ENCODE results near the gene MRPS15.
"Not testable (repeated sequence)": the region's sequence is repeated elsewhere in the genome, so short reads cannot be mapped to it uniquely, and the experiment has no call there.

Gene MRPS15

GRCh38 chr1:36506276-36506920 is 42.2 kb upstream of the MRPS15 start:
- H3K4me3 ChIP-seq (ENCODE audit: low read depth, low read length): no peak overlapping the region
- TF ChIP-seq, protein P1, sequence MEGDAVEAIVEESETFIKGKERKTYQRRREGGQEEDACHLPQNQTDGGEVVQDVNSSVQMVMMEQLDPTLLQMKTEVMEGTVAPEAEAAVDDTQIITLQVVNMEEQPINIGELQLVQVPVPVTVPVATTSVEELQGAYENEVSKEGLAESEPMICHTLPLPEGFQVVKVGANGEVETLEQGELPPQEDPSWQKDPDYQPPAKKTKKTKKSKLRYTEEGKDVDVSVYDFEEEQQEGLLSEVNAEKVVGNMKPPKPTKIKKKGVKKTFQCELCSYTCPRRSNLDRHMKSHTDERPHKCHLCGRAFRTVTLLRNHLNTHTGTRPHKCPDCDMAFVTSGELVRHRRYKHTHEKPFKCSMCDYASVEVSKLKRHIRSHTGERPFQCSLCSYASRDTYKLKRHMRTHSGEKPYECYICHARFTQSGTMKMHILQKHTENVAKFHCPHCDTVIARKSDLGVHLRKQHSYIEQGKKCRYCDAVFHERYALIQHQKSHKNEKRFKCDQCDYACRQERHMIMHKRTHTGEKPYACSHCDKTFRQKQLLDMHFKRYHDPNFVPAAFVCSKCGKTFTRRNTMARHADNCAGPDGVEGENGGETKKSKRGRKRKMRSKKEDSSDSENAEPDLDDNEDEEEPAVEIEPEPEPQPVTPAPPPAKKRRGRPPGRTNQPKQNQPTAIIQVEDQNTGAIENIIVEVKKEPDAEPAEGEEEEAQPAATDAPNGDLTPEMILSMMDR (IDR thresholded peaks at IDR 0.05; ENCODE audit: low read depth, low read length): no peak
- in situ Hi-C loops (cut with HindIII; ENCODE audit: low sequenced_read_pairs): no loop called here
- no peak for DNase-seq (ENCODE audit: low read depth, low spot score)

GRCh38 chr1:36503733-36504132 is 39.5 kb upstream of the MRPS15 start:
- TF ChIP-seq, protein P1 (IDR thresholded peaks at IDR 0.05; ENCODE audit: low read depth, low read length): no peak
- DNase-seq (ENCODE audit: low read depth, low spot score): no peak
- in situ Hi-C loops (cut with HindIII; ENCODE audit: low sequenced_read_pairs): no loop called here
- H3K4me3 ChIP-seq (ENCODE audit: low read depth, low read length): no peak overlapping the region

DNA sequence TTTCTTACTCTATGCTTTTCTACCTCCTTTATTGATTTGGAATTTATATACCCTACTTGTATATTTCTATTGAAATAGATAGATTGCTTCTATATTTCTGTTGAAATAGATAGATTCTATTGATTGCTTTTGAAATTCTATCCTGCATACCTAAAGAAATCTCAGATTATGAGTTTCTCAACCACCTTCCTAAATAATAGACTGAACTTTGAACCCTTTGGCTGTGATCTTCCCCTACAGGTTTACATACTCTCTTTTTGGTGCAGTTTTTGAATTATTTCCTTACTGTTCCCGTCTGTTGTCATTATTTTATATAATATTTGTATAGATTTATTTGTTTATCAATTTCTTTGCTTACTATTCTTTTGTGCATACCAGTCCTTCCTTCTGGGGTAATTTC is 39.0 kb upstream of the MRPS15 start:
- no peak for DNase-seq (ENCODE audit: low read depth, low spot score)
- H3K4me3 ChIP-seq (ENCODE audit: low read depth, low read length): no peak overlapping the region
- TF ChIP-seq, protein P1 (IDR thresholded peaks at IDR 0.05; ENCODE audit: low read depth, low read length): no peak
- in situ Hi-C loops (cut with HindIII; ENCODE audit: low sequenced_read_pairs): no loop called here

- no peak overlapping the region for H3K4me3 ChIP-seq (ENCODE audit: low read depth, low read length)
- no peak for DNase-seq (ENCODE audit: low read depth, low spot score)
- in situ Hi-C loops (cut with HindIII; ENCODE audit: low sequenced_read_pairs): no loop called here
- TF ChIP-seq, protein P1 (IDR thresholded peaks at IDR 0.05; ENCODE audit: low read depth, low read length): no peak
Observed at GRCh38 chr1:36502616-36503015, 38.4 kb upstream of the MRPS15 start.

DNA sequence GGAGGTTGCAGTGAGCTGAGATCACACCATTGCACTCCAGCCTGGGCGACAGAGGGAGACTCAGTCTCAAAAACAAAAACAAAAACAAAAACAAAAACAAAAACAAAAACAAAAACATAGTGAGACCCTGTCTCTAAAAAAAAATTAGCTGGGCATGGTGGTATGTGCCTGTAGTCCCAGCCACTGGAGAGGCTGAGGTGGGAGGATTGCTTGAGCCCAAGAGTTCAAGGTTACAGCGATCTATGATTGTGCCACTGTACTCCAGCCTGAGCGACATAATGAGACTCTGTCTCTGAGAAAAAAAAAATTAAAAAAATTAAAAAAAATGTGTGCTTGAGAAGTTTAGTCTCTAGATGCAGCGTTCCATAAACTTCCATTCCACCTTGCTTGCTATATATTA is 37.7 kb upstream of the MRPS15 start:
- H3K4me3 ChIP-seq (ENCODE audit: low read depth, low read length); in situ Hi-C loops (cut with HindIII; ENCODE audit: low sequenced_read_pairs); DNase-seq (ENCODE audit: low read depth, low spot score): not testable (repeated sequence)

DNA sequence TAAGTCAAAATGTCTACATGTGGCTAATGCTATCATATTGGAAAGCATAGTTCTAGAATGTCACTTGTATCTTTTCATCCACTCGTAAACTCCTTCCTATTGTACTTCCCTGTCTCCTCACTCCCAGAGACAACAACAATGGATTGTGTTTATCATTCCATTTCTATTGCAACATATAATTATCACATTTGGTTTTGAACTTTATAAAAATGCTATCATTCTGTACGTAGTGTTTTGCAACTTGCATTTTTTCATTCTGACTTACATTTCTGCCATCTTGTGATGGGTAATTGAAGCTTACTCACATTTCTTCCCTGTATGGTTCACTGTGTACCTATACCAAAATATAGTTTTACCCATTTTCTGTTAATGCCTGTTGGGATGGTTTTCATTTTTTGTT is 33.0 kb upstream of the MRPS15 start:
- TF ChIP-seq, protein P1 (IDR thresholded peaks at IDR 0.05; ENCODE audit: low read depth, low read length): no peak
- H3K4me3 ChIP-seq (ENCODE audit: low read depth, low read length): no peak overlapping the region
- DNase-seq (ENCODE audit: low read depth, low spot score): no peak
- in situ Hi-C loops (cut with HindIII; ENCODE audit: low sequenced_read_pairs): no loop called here

GRCh38 chr1:36494971-36495370 is 30.8 kb upstream of the MRPS15 start:
- DNase-seq (ENCODE audit: low read depth, low spot score): no peak
- TF ChIP-seq, protein P1 (IDR thresholded peaks at IDR 0.05; ENCODE audit: low read depth, low read length): no peak
- H3K4me3 ChIP-seq (ENCODE audit: low read depth, low read length): no peak overlapping the region
- in situ Hi-C loops (cut with HindIII; ENCODE audit: low sequenced_read_pairs): no loop called here

All from astrocyte of the spinal cord (primary cell).